GM21423 (cell line): ENCODE results near the gene MOSPD3.
A peak's percentile ranks its signal among the peaks of the same experiment; 100 is the strongest.

Source experiments
- ATAC-seq: cut with Tn5 transposase; IDR thresholded peaks from one replicate; pipeline ENCODE4 v1.9.1; 2021; ENCODE audit warnings: mild to moderate bottlenecking, moderate library complexity; ENCODE audit not compliant: unreplicated experiment

MOSPD3 gene

DNA sequence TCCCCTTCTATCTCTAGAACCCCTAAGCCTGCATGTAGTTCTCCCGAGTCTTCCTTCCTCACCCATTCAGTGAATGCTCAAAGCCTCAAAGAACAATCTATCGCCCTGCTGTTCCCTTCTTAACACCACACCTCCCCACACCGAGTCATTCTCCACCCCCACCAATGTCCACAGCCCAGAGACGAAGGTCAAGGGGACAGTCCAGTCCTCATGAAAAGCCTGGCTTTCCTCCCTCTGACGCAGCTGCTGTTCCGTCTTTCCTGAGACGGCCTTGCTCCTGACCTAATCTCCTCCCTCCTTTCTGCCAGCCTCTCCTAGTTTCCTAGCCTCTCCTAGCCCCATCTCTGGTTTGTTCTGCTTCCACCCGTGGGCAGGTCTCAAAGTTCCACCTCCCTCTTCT is 9.2 kb downstream of the MOSPD3 start:
- no peak for ATAC-seq

GRCh38 chr7:100623951-100624824 is 11.8 kb downstream of the MOSPD3 start:
- ATAC-seq = no peak

GRCh38 chr7:100626055-100626454 is 13.7 kb downstream of the MOSPD3 start:
- ATAC-seq = no peak

DNA sequence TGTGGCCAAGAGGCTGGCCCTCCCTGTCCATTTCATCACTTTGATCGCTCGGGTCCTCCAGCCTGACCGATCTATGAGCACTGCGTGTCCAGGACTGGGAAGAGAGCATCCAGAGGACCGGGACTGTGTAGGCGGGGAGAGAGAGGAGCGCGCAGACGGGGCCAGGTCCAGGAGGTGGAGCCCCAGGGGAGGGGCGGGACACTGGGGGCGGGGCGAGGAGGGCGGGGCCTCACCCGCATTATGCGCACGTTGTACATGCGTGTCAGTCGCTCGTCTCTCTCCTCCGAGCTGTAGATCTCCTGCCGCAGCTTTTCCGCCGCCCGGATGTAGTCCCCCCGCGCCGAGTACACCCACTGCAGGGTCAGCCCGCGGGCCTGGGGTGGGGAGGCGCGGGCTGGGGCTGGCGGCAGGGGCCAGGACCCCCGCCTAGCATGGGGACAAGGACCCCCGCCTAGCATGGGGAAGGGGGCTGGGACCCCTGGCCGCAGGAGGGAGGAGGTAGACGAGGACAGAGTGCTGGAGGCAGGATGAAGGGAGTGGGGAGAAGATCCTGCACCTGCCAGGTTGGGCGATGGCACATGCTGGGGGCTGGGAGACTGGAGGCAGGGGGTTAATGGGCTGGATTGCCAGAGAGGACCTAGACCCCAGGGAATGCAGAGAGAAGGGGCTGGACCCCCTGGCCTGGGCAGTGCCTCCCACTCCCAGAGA is 14.3 kb downstream of the MOSPD3 start:
- ATAC-seq = peak; percentile 79

GRCh38 chr7:100627238-100627549 is 14.9 kb downstream of the MOSPD3 start:
- ATAC-seq = no peak

- ATAC-seq = no peak
These were observed 16.9 kb downstream of the MOSPD3 start for GRCh38 chr7:100629117-100629716.

DNA sequence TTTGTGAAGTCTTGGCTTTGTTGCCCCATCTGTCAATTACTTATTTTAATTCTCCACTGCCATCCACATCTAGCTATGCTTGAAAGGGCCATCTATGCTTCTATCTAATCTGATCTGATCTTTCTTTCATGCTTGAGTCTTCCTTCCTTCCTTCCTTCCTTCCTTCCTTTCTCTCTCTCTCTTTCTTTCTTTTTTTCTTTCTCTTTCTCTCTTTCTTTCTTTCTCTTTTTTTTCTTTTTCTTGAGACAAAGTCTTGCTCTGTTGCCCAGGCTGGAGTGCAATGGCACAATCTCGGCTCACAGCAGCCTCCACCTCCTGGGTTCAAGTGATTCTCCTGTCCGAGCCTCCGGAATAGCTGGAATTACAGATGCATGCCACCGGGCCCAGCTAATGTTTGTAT is 17.7 kb downstream of the MOSPD3 start:
- ATAC-seq = no peak

GRCh38 chr7:100632951-100633717 is 20.8 kb downstream of the MOSPD3 start:
- peak; percentile 52 for ATAC-seq

DNA sequence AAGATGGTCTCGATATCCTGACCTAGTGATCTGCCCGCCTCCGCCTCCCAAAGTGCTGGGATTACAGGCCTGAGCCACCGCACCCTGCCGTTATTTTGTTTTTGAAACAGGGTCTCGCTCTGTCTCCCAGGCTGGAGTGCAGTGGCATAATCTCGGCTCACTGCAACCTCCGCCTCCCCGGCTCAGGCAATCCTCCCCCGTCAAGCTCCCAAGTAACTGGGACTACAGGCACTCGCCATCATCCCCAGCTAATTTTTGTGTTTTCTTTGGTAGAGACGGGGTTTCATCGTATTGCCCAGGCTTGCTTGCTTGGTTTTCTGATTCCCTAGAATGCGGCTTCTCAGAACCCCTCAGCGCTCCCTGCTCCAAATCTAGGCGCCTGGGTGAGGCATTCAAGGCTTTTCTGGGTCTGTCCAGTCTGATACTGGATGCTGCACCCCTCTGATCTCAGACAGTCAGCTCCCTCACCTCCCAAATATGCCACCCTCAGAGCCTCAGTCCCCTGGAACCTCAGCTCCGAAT is 27.7 kb downstream of the MOSPD3 start:
- ATAC-seq = no peak

DNA sequence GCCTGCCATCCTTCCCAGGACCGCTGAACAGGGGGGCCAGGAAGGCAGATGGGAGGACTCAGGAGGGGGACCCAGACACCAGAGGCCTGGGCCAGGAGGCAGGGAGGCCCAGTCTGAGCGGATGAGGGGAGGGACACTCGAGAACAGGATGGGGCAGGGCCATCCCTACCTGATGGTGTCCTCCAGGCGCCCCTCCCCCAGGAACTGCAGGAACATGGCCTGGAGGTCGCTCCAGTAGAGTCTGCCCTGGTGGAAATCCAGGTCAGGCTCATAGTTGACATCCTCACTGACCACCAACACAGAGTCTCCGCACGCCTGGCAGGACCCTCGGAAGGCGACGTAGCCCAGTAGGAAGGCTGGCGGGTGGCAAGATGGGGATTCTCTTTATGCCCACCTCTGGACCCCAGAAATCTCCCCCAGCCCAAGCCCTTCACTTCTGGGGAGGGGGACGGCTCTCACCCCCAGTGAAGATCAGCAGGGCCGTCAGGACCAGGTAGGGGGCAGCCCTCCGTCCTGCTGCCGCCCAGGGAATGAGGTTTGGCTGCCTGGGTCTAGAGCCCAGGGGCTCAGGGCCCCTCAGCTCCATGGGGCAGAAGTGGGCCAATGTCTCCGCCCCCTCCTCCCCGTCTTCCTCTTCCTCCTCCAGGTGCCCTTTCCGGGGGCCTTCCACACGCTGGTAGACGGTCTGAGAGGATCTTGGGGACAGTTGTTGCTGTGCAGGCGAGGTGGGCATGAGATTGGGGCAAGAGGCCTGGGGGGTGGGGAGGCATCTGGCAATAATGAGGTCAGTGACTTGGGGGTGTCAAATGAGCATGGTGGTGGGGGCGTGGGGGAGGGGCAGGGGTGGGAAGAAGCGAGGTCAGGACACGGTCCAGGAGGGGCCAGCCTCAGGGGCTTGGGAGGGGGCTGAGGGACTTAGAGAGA is 28.4 kb downstream of the MOSPD3 start:
- ATAC-seq = no peak

DNA sequence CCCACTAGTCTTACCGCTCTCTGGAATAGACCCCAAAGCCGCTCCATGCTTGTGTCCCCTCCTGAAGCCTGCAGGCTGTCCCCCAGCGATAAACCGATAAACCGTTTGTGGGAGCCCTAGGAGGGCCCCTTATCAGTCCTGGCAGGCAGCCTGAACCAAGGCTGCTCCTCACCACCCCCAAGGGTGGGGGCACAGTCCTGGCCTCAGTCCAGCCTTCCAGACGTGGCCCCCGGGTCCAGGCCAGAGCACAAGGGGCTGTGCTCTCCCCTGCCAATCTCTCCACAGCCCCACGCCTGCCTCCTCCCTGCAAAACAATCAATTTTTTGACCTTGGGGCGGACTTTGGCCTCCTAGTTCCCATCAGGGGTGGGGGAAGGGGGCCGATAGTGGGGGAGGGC is 29.1 kb downstream of the MOSPD3 start, which contains the start of gene TFR2:
Gene TFR2, minus strand, starts transcription at position 90 of the 397 bp plus-strand sequence. Its CDS starts 43 bp downstream, at position 47.
- no peak for ATAC-seq

DNA sequence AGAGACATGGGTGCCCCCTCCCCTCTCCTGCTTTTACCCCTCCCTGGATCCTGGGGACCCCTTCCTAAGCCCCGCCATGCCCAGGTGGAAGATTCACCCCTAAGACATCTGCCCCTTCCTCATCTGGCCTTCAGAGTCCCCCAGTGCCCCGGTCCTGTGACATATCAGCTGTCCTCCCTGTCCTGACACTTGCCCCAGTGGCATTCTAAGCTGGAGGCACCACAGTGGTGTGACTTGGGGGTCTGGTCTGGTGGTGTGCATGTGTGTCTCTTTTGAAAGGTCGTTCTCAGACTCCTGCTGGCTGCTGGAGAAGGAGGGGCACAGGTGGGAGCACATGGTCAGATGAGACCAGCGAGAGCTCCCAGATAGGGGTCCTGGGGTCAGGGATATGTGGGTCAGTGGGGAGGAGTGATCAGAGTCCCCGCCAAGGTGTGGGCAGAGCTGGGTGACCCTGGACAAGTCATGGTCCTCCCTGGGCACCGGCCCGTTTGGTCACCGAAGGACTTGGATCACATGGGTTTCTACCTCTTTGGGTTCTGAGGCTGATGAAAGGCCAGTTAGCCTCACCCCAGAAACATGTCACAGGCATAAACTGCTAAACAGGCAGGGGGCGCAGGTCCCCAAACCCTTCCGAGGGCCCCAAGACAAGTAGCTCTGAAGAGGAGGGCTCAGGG is 29.7 kb downstream of the MOSPD3 start:
- no peak for ATAC-seq

GRCh38 chr7:100642534-100642907 is 30.2 kb downstream of the MOSPD3 start:
- no peak for ATAC-seq

DNA sequence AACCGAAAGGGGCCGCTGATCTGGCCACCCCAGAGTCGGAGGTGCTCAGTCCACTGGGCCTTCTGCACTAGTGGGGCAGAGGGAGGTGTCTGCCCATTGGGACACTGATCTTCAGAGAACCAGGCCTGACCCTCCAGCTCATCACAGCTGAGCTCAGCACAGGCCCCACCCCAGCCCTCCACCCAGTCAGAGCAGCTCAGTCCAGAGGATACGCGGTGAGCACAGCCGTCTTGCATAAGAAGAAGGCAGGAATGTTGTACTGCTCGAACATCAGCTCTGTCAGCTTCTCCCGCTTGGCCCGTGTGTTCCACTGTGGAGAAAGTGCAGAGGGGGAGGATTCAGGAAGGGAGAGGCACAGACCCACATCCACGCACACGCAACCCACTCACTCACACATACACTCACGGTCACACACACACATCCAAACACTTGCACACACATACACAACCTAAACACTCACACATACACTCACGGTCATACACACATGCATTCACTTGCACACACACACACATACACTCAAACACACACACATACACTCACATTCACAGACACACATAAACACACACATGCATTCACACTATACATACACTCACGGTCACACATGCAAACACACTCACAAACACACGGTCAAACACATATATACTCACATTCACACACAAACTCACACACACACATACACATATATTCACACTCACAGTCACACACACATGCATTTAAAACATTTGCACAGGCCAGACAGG is 37.7 kb downstream of the MOSPD3 start:
- no peak for ATAC-seq

GRCh38 chr7:100654908-100655831 is 42.8 kb downstream of the MOSPD3 start:
- ATAC-seq = no peak

- ATAC-seq = no peak
These were observed 43.8 kb downstream of the MOSPD3 start, which contains the start of gene ACTL6B for GRCh38 chr7:100655908-100656674. Gene ACTL6B, minus strand, starts transcription at chr7:100656448. Its CDS starts 94 bp downstream, at chr7:100656354.
